Measurements from ENCODE around the gene HCLS1. TPM values are rescaled to one million over a fixed set of nuclear protein-coding genes. Genes with fewer than 3 reads are reported as not detected.

HCLS1 gene
- total and polyA plus RNA-seq, 9 of the 15 experiments (the other 6 are each of a cell fraction or from before 2014, with no cell fraction given), result 4.8 to 34.1 (median 22.0) TPM

DNA sequence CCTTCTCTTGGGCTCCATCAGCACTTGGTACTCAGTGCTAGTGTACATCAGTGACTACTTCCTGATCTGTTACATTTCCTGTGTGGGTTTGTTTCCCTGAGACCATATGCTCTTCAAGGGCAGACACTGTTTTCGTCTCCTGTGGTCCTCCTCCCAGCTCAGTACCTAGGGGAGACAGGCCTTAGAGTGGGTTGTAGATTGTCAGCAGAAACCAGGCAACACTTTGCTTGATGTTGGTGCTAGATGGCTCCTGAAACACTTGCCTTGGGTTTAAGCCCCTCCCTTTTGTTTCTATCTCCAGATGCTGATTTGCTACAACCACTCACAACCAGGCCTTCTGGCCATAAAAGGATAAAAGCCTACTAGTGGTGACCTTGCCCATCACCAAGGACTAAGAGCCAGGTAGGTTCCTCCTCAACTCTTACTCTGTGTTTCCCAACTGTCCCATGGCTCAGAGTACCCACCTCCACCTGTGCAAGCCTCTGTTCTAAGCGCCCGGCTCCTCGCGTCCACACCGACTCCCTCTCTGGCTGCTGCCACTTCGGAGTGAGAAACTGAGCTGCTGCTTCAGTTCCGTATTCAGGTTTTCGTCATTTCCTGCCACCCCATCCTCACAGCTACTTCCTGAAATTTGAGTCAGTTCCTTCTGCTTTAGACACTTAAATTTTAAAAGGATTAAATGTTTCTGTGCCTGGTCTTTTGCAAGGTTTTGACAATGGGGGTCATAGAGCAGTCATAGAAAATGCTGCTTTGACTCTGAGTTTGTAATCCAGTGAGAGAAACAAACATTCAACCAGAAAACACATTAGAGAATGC lies at the start of gene HCLS1 (continued):
- TF ChIP-seq, protein P1, sequence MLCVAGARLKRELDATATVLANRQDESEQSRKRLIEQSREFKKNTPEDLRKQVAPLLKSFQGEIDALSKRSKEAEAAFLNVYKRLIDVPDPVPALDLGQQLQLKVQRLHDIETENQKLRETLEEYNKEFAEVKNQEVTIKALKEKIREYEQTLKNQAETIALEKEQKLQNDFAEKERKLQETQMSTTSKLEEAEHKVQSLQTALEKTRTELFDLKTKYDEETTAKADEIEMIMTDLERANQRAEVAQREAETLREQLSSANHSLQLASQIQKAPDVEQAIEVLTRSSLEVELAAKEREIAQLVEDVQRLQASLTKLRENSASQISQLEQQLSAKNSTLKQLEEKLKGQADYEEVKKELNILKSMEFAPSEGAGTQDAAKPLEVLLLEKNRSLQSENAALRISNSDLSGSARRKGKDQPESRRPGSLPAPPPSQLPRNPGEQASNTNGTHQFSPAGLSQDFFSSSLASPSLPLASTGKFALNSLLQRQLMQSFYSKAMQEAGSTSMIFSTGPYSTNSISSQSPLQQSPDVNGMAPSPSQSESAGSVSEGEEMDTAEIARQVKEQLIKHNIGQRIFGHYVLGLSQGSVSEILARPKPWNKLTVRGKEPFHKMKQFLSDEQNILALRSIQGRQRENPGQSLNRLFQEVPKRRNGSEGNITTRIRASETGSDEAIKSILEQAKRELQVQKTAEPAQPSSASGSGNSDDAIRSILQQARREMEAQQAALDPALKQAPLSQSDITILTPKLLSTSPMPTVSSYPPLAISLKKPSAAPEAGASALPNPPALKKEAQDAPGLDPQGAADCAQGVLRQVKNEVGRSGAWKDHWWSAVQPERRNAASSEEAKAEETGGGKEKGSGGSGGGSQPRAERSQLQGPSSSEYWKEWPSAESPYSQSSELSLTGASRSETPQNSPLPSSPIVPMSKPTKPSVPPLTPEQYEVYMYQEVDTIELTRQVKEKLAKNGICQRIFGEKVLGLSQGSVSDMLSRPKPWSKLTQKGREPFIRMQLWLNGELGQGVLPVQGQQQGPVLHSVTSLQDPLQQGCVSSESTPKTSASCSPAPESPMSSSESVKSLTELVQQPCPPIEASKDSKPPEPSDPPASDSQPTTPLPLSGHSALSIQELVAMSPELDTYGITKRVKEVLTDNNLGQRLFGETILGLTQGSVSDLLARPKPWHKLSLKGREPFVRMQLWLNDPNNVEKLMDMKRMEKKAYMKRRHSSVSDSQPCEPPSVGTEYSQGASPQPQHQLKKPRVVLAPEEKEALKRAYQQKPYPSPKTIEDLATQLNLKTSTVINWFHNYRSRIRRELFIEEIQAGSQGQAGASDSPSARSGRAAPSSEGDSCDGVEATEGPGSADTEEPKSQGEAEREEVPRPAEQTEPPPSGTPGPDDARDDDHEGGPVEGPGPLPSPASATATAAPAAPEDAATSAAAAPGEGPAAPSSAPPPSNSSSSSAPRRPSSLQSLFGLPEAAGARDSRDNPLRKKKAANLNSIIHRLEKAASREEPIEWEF (CRISPR knock-in tag; IDR thresholded peaks at IDR 0.05), result no peak
- no peak for TF ChIP-seq CBFB (CRISPR knock-in tag; IDR thresholded peaks at IDR 0.05)
- TF ChIP-seq FOXK1 (CRISPR knock-in tag; IDR thresholded peaks at IDR 0.05; ENCODE audit: borderline replicate concordance), result no peak

DNA sequence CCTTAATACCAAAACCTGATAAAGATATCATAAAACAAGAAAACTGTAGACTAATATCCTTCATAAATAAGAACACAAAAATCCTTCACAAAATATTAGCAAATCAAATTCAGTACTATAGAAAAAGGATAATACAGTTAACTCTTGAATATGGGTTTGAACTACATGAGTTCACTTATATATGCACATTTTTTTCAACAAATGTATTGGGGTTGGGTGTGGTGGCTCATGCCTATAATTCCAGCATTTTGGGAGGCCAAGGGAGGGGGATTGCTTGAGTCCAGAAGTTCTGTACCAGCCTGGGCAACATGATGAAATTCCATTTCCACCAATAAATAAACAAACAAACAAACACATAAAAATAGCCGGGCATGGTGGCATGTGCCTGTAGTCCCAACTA lies 49.6 kb upstream of the HCLS1 start:
- intact Hi-C loops (cut with micrococcal nuclease) (no loop called here), in situ Hi-C loops (cut with MboI) (no loop called here)
- DNase-seq (ENCODE audit: extremely low read depth in 1 of 4, low spot score in 3 of 4), result no peak
- Histone ChIP-seq H3K27me3 (ENCODE audit: control insufficient read depth in 2 of 2, insufficient read depth in 2 of 2, low read length in 2 of 2) (no peaks in the 10 kb centered on the region), H3K9ac (ENCODE audit: insufficient read depth in 1 of 2, low read depth in 2 of 2, low read length in 2 of 2) (no peak overlapping the region), H3K36me3 (ENCODE audit: control insufficient read depth, insufficient read depth, low read length) (0 out of 3 replicates have a peak, but pooled peaks cover 5% of the 10 kb centered on the region), H3K79me2 (ENCODE audit: control insufficient read depth, insufficient read depth, low read length) (no peaks in the 10 kb centered on the region), H3K27ac (ENCODE audit: extremely low read depth, low read depth, low read length) (no peak overlapping the region), H3K4me2 (ENCODE audit: insufficient read depth, low read length) (no peak overlapping the region), H3K4me3 (no peak overlapping the region), H3K9me3 (replicated peaks; ENCODE audit: control insufficient read depth, insufficient read depth, low read depth, low read length) (no peaks in the 10 kb centered on the region), H3K9me1 (ENCODE audit: control insufficient read depth, insufficient read depth, low read length) (no peaks in the 10 kb centered on the region), H3K4me1 (replicated peaks in 1 of 2; ENCODE audit: control insufficient read depth in 2 of 2, insufficient read depth in 2 of 2, low read length in 2 of 2) (no peaks in the 10 kb centered on the region), H4K20me1 (replicated peaks; ENCODE audit: control insufficient read depth, insufficient read depth, low read length) (no peaks in the 10 kb centered on the region), H2AFZ (ENCODE audit: low read depth, low read length) (no peak overlapping the region)
- no peak for FAIRE-seq
- ChIA-PET POLR2A (no interaction called here), CTCF (ENCODE audit: low intra/inter-chr PET ratio) (no interaction called here)
- no peak for ATAC-seq
- no TSS peak for BruUV-seq (replicated peaks)
- WGBS (ENCODE audit: insufficient coverage, low coverage, missing lambda C conversion rate), result 55% methylated on average over 1 of the region's 1 CpG
- TF ChIP-seq CREBBP (IDR thresholded peaks at IDR 0.05; ENCODE audit: low read depth, low read length) (no peak), NR1H2 (CRISPR knock-in tag; IDR thresholded peaks at IDR 0.05) (no peak), SRSF1 (IDR thresholded peaks at IDR 0.05; ENCODE audit: low read depth, low read length) (no peak), ZBTB7A (IDR thresholded peaks at IDR 0.05; ENCODE audit: borderline replicate concordance, control insufficient read depth, low read depth, low read length) (no peak), SNRNP70 (optimal IDR thresholded peaks at IDR 0.05; ENCODE audit: low read depth, low read length) (no peak), PCBP1 (IDR thresholded peaks at IDR 0.05; ENCODE audit: low read depth, low read length, poor library complexity, severe bottlenecking) (no peak), HIVEP1 (CRISPR knock-in tag; IDR thresholded peaks at IDR 0.05) (no peak), ZC3H8 (IDR thresholded peaks at IDR 0.05) (no peak), SMARCC2 (IDR thresholded peaks at IDR 0.05; ENCODE audit: low read depth) (no peak), BRF1 (IDR thresholded peaks at IDR 0.05; ENCODE audit: borderline replicate concordance, extremely low read depth, insufficient read length) (no peak), KAT8 (IDR thresholded peaks at IDR 0.05; ENCODE audit: low read depth) (no peak)
- TF ChIP-seq, protein P2, sequence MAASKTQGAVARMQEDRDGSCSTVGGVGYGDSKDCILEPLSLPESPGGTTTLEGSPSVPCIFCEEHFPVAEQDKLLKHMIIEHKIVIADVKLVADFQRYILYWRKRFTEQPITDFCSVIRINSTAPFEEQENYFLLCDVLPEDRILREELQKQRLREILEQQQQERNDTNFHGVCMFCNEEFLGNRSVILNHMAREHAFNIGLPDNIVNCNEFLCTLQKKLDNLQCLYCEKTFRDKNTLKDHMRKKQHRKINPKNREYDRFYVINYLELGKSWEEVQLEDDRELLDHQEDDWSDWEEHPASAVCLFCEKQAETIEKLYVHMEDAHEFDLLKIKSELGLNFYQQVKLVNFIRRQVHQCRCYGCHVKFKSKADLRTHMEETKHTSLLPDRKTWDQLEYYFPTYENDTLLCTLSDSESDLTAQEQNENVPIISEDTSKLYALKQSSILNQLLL (CRISPR knock-in tag; IDR thresholded peaks at IDR 0.05; ENCODE audit: borderline replicate concordance), result no peak
